IPS DF 6.9 (cell line): ENCODE measurements around the gene TNFSF15.

Experiments
- DNase-seq: peaks from one replicate; pipeline ENCODE4 v3.0.0-alpha.2; 2013; ENCODE audit warnings: low read depth, low spot score
- H3K27ac ChIP-seq: one replicate; pipeline ENCODE4 v1.5.1; 2013; ENCODE audit warnings: low read length, control low read depth
- H3K27me3 ChIP-seq: 2 replicates; pipeline ENCODE4 v1.6.1; 2013; ENCODE audit warnings: mild to moderate bottlenecking, low read length; ENCODE audit not compliant: control insufficient read depth, insufficient read depth
- H3K36me3 ChIP-seq: 2 replicates; pipeline ENCODE4 v1.6.1; 2013; ENCODE audit warnings: low read length; ENCODE audit not compliant: control insufficient read depth, insufficient read depth
- H3K4me1 ChIP-seq: 2 replicates; pipeline ENCODE4 v1.6.1; 2013; ENCODE audit warnings: low read length; ENCODE audit not compliant: control insufficient read depth, insufficient read depth
- H3K4me3 ChIP-seq: 2 replicates; pipeline ENCODE4 v1.5.1; 2013; ENCODE audit warnings: mild to moderate bottlenecking, low read length
- H3K9me3 ChIP-seq: 2 replicates; pipeline ENCODE4 v1.6.1; 2013; ENCODE audit warnings: low read length, inconsistent platforms; ENCODE audit not compliant: control insufficient read depth, insufficient read depth
- WGBS: extraction: QIAGEN DNeasy Blood & Tissue Kit; methylation state at CpG from one replicate; pipeline ENCODE4 v1.1.7; 2013; ENCODE audit warnings: mixed read lengths, missing lambda C conversion rate; ENCODE audit not compliant: insufficient read length, insufficient coverage; 5-methylcytosine and 5-hydroxymethylcytosine counted together

The TNFSF15 gene

GRCh38 chr9:114806526-114806900, 674 bp upstream of the TNFSF15 start:
- Histone ChIP-seq H3K4me3 (no peak overlapping the region), H3K36me3 (no peaks in the 10 kb centered on the region), H3K27ac (no peak overlapping the region), H3K27me3 (no peaks in the 10 kb centered on the region), H3K9me3 (no peaks in the 10 kb centered on the region), H3K4me1 (peaks cover 7% of the 10 kb centered on the region; the same call in 1 of the 2 replicates)
- WGBS = no CpG with 5 or more reads among the region's 2 CpGs
- DNase-seq = no peak

- Histone ChIP-seq H3K4me1 (peaks cover 10% of the 10 kb centered on the region), H3K36me3 (no peaks in the 10 kb centered on the region), H3K4me3 (no peak overlapping the region), H3K27me3 (no peaks in the 10 kb centered on the region), H3K9me3 (no peaks in the 10 kb centered on the region), H3K27ac (no peak overlapping the region)
- WGBS = no CpG with 5 or more reads among the region's 5 CpGs
- no peak for DNase-seq
These were observed 1.3 kb downstream of the TNFSF15 start for GRCh38 chr9:114804505-114804904.

- no peak overlapping the region for H3K27ac ChIP-seq
- peaks cover 10% of the 10 kb centered on the region for H3K4me1 ChIP-seq
- no peaks in the 10 kb centered on the region for H3K36me3 ChIP-seq
- no peak overlapping the region for H3K4me3 ChIP-seq
- WGBS = no CpG with 5 or more reads among the region's 1 CpG
- H3K9me3 ChIP-seq = no peaks in the 10 kb centered on the region
- no peak for DNase-seq
- no peaks in the 10 kb centered on the region for H3K27me3 ChIP-seq
These were observed 2.2 kb downstream of the TNFSF15 start for GRCh38 chr9:114803479-114804265.

- no peak overlapping the region for H3K27ac ChIP-seq
- no peak for DNase-seq
These were observed 5.9 kb downstream of the TNFSF15 start for GRCh38 chr9:114799925-114800324.

GRCh38 chr9:114799441-114799840, 6.4 kb downstream of the TNFSF15 start:
- peaks cover 2% of the 10 kb centered on the region for H3K4me1 ChIP-seq
- no peak for DNase-seq
- H3K27ac ChIP-seq = no peak overlapping the region
- H3K4me3 ChIP-seq = no peak overlapping the region
- no peaks in the 10 kb centered on the region for H3K9me3 ChIP-seq
- H3K27me3 ChIP-seq = no peaks in the 10 kb centered on the region
- WGBS = no CpG with 5 or more reads among the region's 5 CpGs
- no peaks in the 10 kb centered on the region for H3K36me3 ChIP-seq

More at GRCh38 chr9:114799925-114800324, 5.9 kb downstream of the TNFSF15 start:
- Histone ChIP-seq H3K9me3 (no peaks in the 10 kb centered on the region), H3K27me3 (no peaks in the 10 kb centered on the region), H3K4me3 (no peak overlapping the region), H3K4me1 (peaks cover 2% of the 10 kb centered on the region), H3K36me3 (no peaks in the 10 kb centered on the region)
- no CpG with 5 or more reads among the region's 2 CpGs for WGBS

- Histone ChIP-seq H3K4me3 (no peak overlapping the region), H3K27me3 (no peaks in the 10 kb centered on the region), H3K9me3 (no peaks in the 10 kb centered on the region), H3K4me1 (peaks cover 2% of the 10 kb centered on the region), H3K36me3 (no peaks in the 10 kb centered on the region), H3K27ac (no peak overlapping the region)
- no peak for DNase-seq
- no CpG with 5 or more reads among the region's 2 CpGs for WGBS
These were observed 6.9 kb downstream of the TNFSF15 start for GRCh38 chr9:114798780-114799427.

- no peak for DNase-seq
- no peaks in the 10 kb centered on the region for H3K9me3 ChIP-seq
- H3K4me1 ChIP-seq = peaks cover 2% of the 10 kb centered on the region
- H3K4me3 ChIP-seq = no peak overlapping the region
- H3K36me3 ChIP-seq = no peaks in the 10 kb centered on the region
- WGBS = no CpG with 5 or more reads among the region's 1 CpG
- H3K27me3 ChIP-seq = no peaks in the 10 kb centered on the region; the same call in 1 of the 2 replicates
- H3K27ac ChIP-seq = no peak overlapping the region
These were observed 7.7 kb downstream of the TNFSF15 start for GRCh38 chr9:114798101-114798500.

- no peaks in the 10 kb centered on the region; the same call in 1 of the 2 replicates for H3K27me3 ChIP-seq
- no peak overlapping the region for H3K27ac ChIP-seq
- no peaks in the 10 kb centered on the region for H3K9me3 ChIP-seq
- no peaks in the 10 kb centered on the region for H3K36me3 ChIP-seq
- DNase-seq = no peak
- H3K4me3 ChIP-seq = no peak overlapping the region
- no CpG with 5 or more reads among the region's 4 CpGs for WGBS
- H3K4me1 ChIP-seq = no peaks in the 10 kb centered on the region
These were observed 13.4 kb downstream of the TNFSF15 start for GRCh38 chr9:114792396-114792795.

- no peaks in the 10 kb centered on the region for H3K4me1 ChIP-seq
- H3K36me3 ChIP-seq = no peaks in the 10 kb centered on the region
- DNase-seq = no peak
These were observed 14.1 kb downstream of the TNFSF15 start for GRCh38 chr9:114791736-114792135.

GRCh38 chr9:114791312-114791711, 14.5 kb downstream of the TNFSF15 start:
- no peak for DNase-seq
- Histone ChIP-seq H3K9me3 (no peaks in the 10 kb centered on the region), H3K4me3 (no peak overlapping the region), H3K36me3 (no peaks in the 10 kb centered on the region), H3K27me3 (no peaks in the 10 kb centered on the region; the same call in 1 of the 2 replicates), H3K4me1 (no peaks in the 10 kb centered on the region), H3K27ac (no peak overlapping the region)

More at GRCh38 chr9:114791736-114792135, 14.1 kb downstream of the TNFSF15 start:
- Histone ChIP-seq H3K4me3 (no peak overlapping the region), H3K27ac (no peak overlapping the region), H3K9me3 (no peaks in the 10 kb centered on the region), H3K27me3 (no peaks in the 10 kb centered on the region; the same call in 1 of the 2 replicates)
- no CpG with 5 or more reads among the region's 2 CpGs for WGBS
